ENCODE data around the gene NPAT.

NPAT gene

GRCh38 chr11:108210441-108210840 lies 12.0 kb downstream of the NPAT start:
- no peak for DNase-seq (ENCODE audit: low read depth)
- TF ChIP-seq, protein P1, sequence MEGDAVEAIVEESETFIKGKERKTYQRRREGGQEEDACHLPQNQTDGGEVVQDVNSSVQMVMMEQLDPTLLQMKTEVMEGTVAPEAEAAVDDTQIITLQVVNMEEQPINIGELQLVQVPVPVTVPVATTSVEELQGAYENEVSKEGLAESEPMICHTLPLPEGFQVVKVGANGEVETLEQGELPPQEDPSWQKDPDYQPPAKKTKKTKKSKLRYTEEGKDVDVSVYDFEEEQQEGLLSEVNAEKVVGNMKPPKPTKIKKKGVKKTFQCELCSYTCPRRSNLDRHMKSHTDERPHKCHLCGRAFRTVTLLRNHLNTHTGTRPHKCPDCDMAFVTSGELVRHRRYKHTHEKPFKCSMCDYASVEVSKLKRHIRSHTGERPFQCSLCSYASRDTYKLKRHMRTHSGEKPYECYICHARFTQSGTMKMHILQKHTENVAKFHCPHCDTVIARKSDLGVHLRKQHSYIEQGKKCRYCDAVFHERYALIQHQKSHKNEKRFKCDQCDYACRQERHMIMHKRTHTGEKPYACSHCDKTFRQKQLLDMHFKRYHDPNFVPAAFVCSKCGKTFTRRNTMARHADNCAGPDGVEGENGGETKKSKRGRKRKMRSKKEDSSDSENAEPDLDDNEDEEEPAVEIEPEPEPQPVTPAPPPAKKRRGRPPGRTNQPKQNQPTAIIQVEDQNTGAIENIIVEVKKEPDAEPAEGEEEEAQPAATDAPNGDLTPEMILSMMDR (IDR thresholded peaks at IDR 0.05; ENCODE audit: control insufficient read depth, insufficient read depth, low read depth, low read length, missing control alignments) = no peak
- no peak overlapping the region for H3K4me3 ChIP-seq (ENCODE audit: control insufficient read depth, low read depth, low read length)

DNA sequence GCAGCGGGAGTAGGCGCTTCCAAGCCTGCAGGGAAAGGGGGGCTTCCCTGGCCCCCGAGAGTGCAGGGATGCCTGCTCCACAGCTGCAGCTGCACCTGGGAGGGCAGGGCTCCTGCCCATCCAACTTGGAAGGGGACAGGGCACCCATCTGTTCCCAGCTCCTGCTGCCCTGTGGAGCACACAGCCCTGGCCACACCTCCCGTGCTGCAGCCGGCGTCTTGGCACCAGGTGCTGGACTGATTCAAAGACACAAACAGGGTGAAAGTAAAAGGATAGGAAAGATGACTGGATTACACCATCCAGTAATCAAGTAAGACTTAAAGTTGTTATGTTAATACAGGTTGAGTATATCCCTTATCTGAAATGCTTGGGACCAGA lies 14.8 kb downstream of the NPAT start:
- TF ChIP-seq, protein P1 (IDR thresholded peaks at IDR 0.05; ENCODE audit: control insufficient read depth, insufficient read depth, low read depth, low read length, missing control alignments) = no peak
- DNase-seq (ENCODE audit: low read depth) = no peak
- no peak overlapping the region for H3K4me3 ChIP-seq (ENCODE audit: control insufficient read depth, low read depth, low read length)

GRCh38 chr11:108206969-108207682 lies 15.3 kb downstream of the NPAT start:
- TF ChIP-seq, protein P1 (IDR thresholded peaks at IDR 0.05; ENCODE audit: control insufficient read depth, insufficient read depth, low read depth, low read length, missing control alignments) = no peak
- no peak for DNase-seq (ENCODE audit: low read depth)
- H3K4me3 ChIP-seq (ENCODE audit: control insufficient read depth, low read depth, low read length) = no peak overlapping the region

DNA sequence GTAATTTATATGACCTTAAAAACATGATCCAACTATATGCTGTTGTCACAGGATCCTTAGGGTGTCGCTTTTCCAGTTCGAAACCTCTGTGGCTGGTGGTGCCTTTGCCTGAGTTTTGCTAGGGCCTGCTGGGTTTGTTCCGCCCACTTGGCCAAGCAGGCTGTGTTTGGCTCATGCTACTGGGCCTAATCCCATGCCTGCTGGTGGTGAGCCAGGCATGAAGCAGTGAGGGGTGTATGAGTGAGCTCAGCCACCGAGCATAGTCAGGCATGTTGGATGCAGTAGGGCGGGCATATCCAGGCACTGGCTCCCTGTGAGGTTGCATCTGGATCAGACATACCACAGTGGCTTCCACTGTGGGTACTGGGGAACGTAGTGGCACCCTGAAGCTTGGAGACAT lies 16.3 kb downstream of the NPAT start:
- no peak for DNase-seq (ENCODE audit: low read depth)
- TF ChIP-seq, protein P1 (IDR thresholded peaks at IDR 0.05; ENCODE audit: control insufficient read depth, insufficient read depth, low read depth, low read length, missing control alignments) = no peak
- no peak overlapping the region for H3K4me3 ChIP-seq (ENCODE audit: control insufficient read depth, low read depth, low read length)

DNA sequence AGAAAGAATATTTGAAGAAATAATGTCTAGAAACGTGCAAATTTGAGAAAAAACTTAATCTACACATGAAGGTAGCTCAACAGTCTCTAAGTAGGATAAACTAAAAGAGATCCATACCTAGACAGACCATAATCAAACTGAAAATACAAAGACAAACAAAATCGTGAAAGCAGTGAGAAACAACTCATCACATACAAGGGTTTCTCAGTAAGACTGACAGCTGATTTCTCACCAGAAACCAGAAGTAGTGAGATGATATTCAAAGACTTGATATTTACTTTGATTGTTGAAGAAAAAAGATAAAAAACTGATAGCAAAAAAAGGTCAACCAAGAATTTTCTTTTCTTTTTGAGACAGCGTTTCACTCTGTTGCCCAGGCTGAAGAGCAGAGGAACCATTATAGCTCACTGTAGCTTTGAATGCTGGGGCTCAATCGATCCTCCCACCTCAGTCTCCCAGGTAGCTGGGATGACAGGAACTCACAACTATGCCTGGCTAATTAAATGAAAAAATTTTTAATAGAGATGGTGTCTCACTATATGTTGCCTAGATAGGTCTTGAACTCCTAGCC lies 17.4 kb downstream of the NPAT start:
- no peak for DNase-seq (ENCODE audit: low read depth)
- H3K4me3 ChIP-seq (ENCODE audit: control insufficient read depth, low read depth, low read length) = no peak overlapping the region
- TF ChIP-seq, protein P1 (IDR thresholded peaks at IDR 0.05; ENCODE audit: control insufficient read depth, insufficient read depth, low read depth, low read length, missing control alignments) = no peak

- TF ChIP-seq, protein P1 (IDR thresholded peaks at IDR 0.05; ENCODE audit: control insufficient read depth, insufficient read depth, low read depth, low read length, missing control alignments) = no peak
- H3K4me3 ChIP-seq (ENCODE audit: control insufficient read depth, low read depth, low read length) = no peak overlapping the region
- no peak for DNase-seq (ENCODE audit: low read depth)
These were observed 18.1 kb downstream of the NPAT start for GRCh38 chr11:108204376-108204775.
